HG02759 (cell line): Measurements from ENCODE around the gene AQP2.
A peak's percentile ranks its signal among the peaks of the same experiment; 100 is the strongest.

Experiments used
- ATAC-seq: cut with Tn5 transposase; IDR thresholded peaks from one replicate; pipeline ENCODE4 v1.9.1; 2021; ENCODE audit warnings: mild to moderate bottlenecking, moderate library complexity; ENCODE audit not compliant: unreplicated experiment

Gene AQP2

GRCh38 chr12:49939707-49940106 is 10.8 kb upstream of the AQP2 start:
- no peak for ATAC-seq

- ATAC-seq = no peak
Measured at GRCh38 chr12:49941556-49942511, 8.7 kb upstream of the AQP2 start.

GRCh38 chr12:49942512-49942893 is 8.0 kb upstream of the AQP2 start:
- no peak for ATAC-seq

- ATAC-seq = no peak
Measured at GRCh38 chr12:49942921-49943624, 7.5 kb upstream of the AQP2 start.

- no peak for ATAC-seq
Measured at GRCh38 chr12:49943625-49943960, 6.9 kb upstream of the AQP2 start.

GRCh38 chr12:49944046-49944445 is 6.5 kb upstream of the AQP2 start:
- ATAC-seq = no peak

- ATAC-seq = no peak
Measured at GRCh38 chr12:49944718-49945117, 5.8 kb upstream of the AQP2 start.

- peak; percentile 84 for ATAC-seq
Measured at GRCh38 chr12:49945394-49946080, 5.0 kb upstream of the AQP2 start.

- ATAC-seq = no peak
Measured at GRCh38 chr12:49946086-49946485, 4.5 kb upstream of the AQP2 start.

GRCh38 chr12:49946497-49946896 is 4.0 kb upstream of the AQP2 start:
- no peak for ATAC-seq

- ATAC-seq = no peak
Measured at GRCh38 chr12:49947593-49948226, 2.8 kb upstream of the AQP2 start.

- ATAC-seq = no peak
Measured at GRCh38 chr12:49948866-49949845, 1.4 kb upstream of the AQP2 start.

- ATAC-seq = no peak
Measured at GRCh38 chr12:49949866-49950265, 671 bp upstream of the AQP2 start.

- no peak for ATAC-seq
Measured at GRCh38 chr12:49951411-49952240, 1.1 kb downstream of the AQP2 start.

GRCh38 chr12:49952391-49953055 is 2.0 kb downstream of the AQP2 start:
- ATAC-seq = no peak

- ATAC-seq = no peak
Measured at GRCh38 chr12:49953151-49953550, 2.6 kb downstream of the AQP2 start.

GRCh38 chr12:49953961-49954846 is 3.7 kb downstream of the AQP2 start:
- no peak for ATAC-seq
